HCT116 (cell line): ENCODE measurements around the gene ODF4. TPM values are rescaled to one million over a fixed set of nuclear protein-coding genes. Genes with fewer than 3 reads are reported as not detected.

Experiments used
- ATAC-seq: fragments of 200-7000 bp; cut with Tn5 transposase; 2 replicates; pipeline ENCODE4 v1.9.1; 2020; ENCODE audit warnings: mild to moderate bottlenecking, moderate library complexity
- BruUV-seq: library from RNA; stranded (reverse); fragments of 400-500 nt; replicated peaks from 2 replicates; lab custom pipeline; 2021; lab: Mats Ljungman, UMichigan
- CTCF ChIA-PET: fragments of 300-600 bp; sonication (Branson Sonifier 250); formaldehyde crosslinking; loops from one replicate; lab custom pipeline; 2021; ENCODE audit warnings: antibody characterized with exemption; lab: Charles Lee
- POLR2A ChIA-PET: fragments of 300-600, 350-600 bp; sonication (Branson Sonifier 250); formaldehyde crosslinking; loops from one replicate; lab custom pipeline; 2021; ENCODE audit warnings: antibody characterized with exemption; lab: Charles Lee
- RAD21 ChIA-PET, 2 experiments: fragments of 300-600 bp; sonication (Branson Sonifier 250); formaldehyde crosslinking; loops; one replicate each; lab custom pipeline; 2023; ENCODE audit warnings: low total read pairs in 2 of 2; ENCODE audit not compliant: uncharacterized antibody in 2 of 2, unreplicated experiment in 2 of 2, low non-redundant PET in 1 of 2; lab: Charles Lee
- DNase-seq: peaks from one replicate; pipeline ENCODE4 v3.0.0-alpha.2; 2010; ENCODE audit warnings: low read depth, low spot score
- H2AFZ ChIP-seq: fragments of 200-600 bp; shearing (Covaris generic), sonication (generic); 2 replicates; pipeline ENCODE4 v1.6.1; 2017; ENCODE audit warnings: low read depth, mixed run types, mixed read lengths, antibody characterized with exemption, low read length; ENCODE audit not compliant: poor library complexity, severe bottlenecking
- H3K27ac ChIP-seq: 2 replicates; pipeline ENCODE4 v1.5.1; 2012; ENCODE audit warnings: low read depth, low read length
- H3K27me3 ChIP-seq: fragments of 200-600 bp; sonication (generic); 2 replicates; pipeline ENCODE4 v1.6.1; 2016; ENCODE audit warnings: mixed run types, low read length, mixed read lengths; ENCODE audit not compliant: insufficient read depth
- H3K36me3 ChIP-seq, 2 experiments: fragments of 200-500 bp in 1 of 2; fragments of 200-600 bp in 1 of 2; sonication (Bioruptor generic) in 1 of 2; sonication (generic) in 1 of 2; 2 replicates each; pipeline versions ENCODE4 v1.5.1 to v1.6.1; 2014 to 2016; ENCODE audit warnings: low read length in 2 of 2, inconsistent platforms in 1 of 2, mixed read lengths in 1 of 2, mixed run types in 1 of 2; ENCODE audit not compliant: insufficient read depth in 2 of 2, control insufficient read depth in 1 of 2
- H3K4me1 ChIP-seq, 2 experiments: fragments of 200-600 bp in 1 of 2; sonication (generic) in 1 of 2; 2 replicates each; pipeline versions ENCODE4 v1.5.1 to v1.6.1; 2012 to 2017; ENCODE audit warnings: low read length in 2 of 2, inconsistent platforms in 1 of 2, mild to moderate bottlenecking in 1 of 2, mixed read lengths in 1 of 2, mixed run types in 1 of 2, moderate library complexity in 1 of 2; ENCODE audit not compliant: insufficient read depth in 2 of 2, control insufficient read depth in 1 of 2
- H3K4me2 ChIP-seq: fragments of 200-600 bp; sonication (generic); 2 replicates; pipeline ENCODE4 v1.6.1; 2017; ENCODE audit warnings: mixed run types, low read length, mixed read lengths
- H3K4me3 ChIP-seq, 2 experiments: fragments of 200-600 bp in 1 of 2; sonication (generic) in 1 of 2; replicated peaks in 1 of 2; 2 replicates each; pipeline ENCODE4 v1.5.1; 2011 to 2016; ENCODE audit warnings: low read length in 2 of 2, control low read depth in 1 of 2, low read depth in 1 of 2, mild to moderate bottlenecking in 1 of 2, mixed read lengths in 1 of 2, mixed run types in 1 of 2
- H3K79me2 ChIP-seq: fragments of 200-600 bp; sonication (generic); 2 replicates; pipeline ENCODE4 v1.6.1; 2017; ENCODE audit warnings: mild to moderate bottlenecking, mixed run types, low read length, moderate library complexity, mixed read lengths; ENCODE audit not compliant: insufficient read depth
- H3K9ac ChIP-seq: fragments of 200-600 bp; sonication (generic); 2 replicates; pipeline ENCODE4 v1.6.1; 2016; ENCODE audit warnings: low read length, mixed read lengths
- H3K9me2 ChIP-seq: fragments of 200-600 bp; sonication (generic), shearing (Covaris generic); 2 replicates; pipeline ENCODE4 v1.6.1; 2017; ENCODE audit warnings: mixed run types, mild to moderate bottlenecking, moderate library complexity; ENCODE audit not compliant: insufficient read depth
- H3K9me3 ChIP-seq, 2 experiments: fragments of 200-500 bp in 1 of 2; fragments of 200-600 bp in 1 of 2; sonication (Bioruptor generic) in 1 of 2; sonication (generic) in 1 of 2; 2 replicates each; pipeline ENCODE4 v1.6.1; 2014 to 2017; ENCODE audit warnings: low read length in 2 of 2, mixed read lengths in 2 of 2, inconsistent platforms in 1 of 2, low read depth in 1 of 2, mild to moderate bottlenecking in 1 of 2, mixed run types in 1 of 2, moderate library complexity in 1 of 2; ENCODE audit not compliant: control insufficient read depth in 1 of 2, insufficient read depth in 1 of 2
- H4K20me1 ChIP-seq: fragments of 200-600 bp; sonication (generic), shearing (Covaris generic); 2 replicates; pipeline ENCODE4 v1.6.1; 2017; ENCODE audit warnings: mixed run types, mild to moderate bottlenecking, moderate library complexity; ENCODE audit not compliant: insufficient read depth
- CBX3 ChIP-seq: IDR thresholded peaks from 2 replicates; pipeline ENCODE4 v1.6.1; 2012; ENCODE audit warnings: low read depth
- ELF1 ChIP-seq: IDR thresholded peaks from 2 replicates; pipeline ENCODE4 v1.6.1; 2012; ENCODE audit warnings: low read depth, borderline replicate concordance
- EZH2 ChIP-seq: fragments of 200-600 bp; sonication (generic); IDR thresholded peaks from 2 replicates; pipeline ENCODE4 v1.6.1; 2017; ENCODE audit warnings: antibody characterized with exemption, mixed run types
- EZH2phosphoT487 ChIP-seq: fragments of 200-600 bp; IDR thresholded peaks from 2 replicates; pipeline ENCODE4 v1.6.1; 2018; ENCODE audit warnings: antibody characterized with exemption, borderline replicate concordance
- FOSL1 ChIP-seq: IDR thresholded peaks from 2 replicates; pipeline ENCODE4 v1.6.1; 2012; ENCODE audit warnings: low read depth
- JUND ChIP-seq: IDR thresholded peaks from 2 replicates; pipeline ENCODE4 v1.6.1; 2012
- POLR2A ChIP-seq: IDR thresholded peaks from 2 replicates; pipeline ENCODE4 v1.7.0; 2011; ENCODE audit warnings: borderline replicate concordance; ENCODE audit not compliant: insufficient read depth, insufficient read length; ENCODE audit errors: extremely low read depth
- POLR2AphosphoS5 ChIP-seq: IDR thresholded peaks from 2 replicates; pipeline ENCODE4 v1.6.1; 2011; ENCODE audit warnings: mild to moderate bottlenecking, low read depth, low read length, moderate library complexity
- RAD21 ChIP-seq: IDR thresholded peaks from 2 replicates; pipeline ENCODE4 v1.6.1; 2012; ENCODE audit warnings: low read depth, mild to moderate bottlenecking
- SIN3A ChIP-seq: IDR thresholded peaks from 2 replicates; pipeline ENCODE4 v1.6.1; 2012; ENCODE audit warnings: low read depth
- SP1 ChIP-seq: IDR thresholded peaks from 2 replicates; pipeline ENCODE4 v1.6.1; 2012; ENCODE audit warnings: low read depth
- YY1 ChIP-seq: IDR thresholded peaks from 2 replicates; pipeline ENCODE4 v1.6.1; 2011; ENCODE audit warnings: low read length, low read depth, moderate library complexity, mild to moderate bottlenecking; ENCODE audit not compliant: insufficient replicate concordance; ENCODE audit errors: extremely low read depth
- ZFX ChIP-seq: fragments of 450-650 bp; IDR thresholded peaks from 2 replicates; pipeline ENCODE4 v1.6.1; 2017
- ZNF274 ChIP-seq: fragments of 200-500 bp; sonication (Bioruptor generic); IDR thresholded peaks from 2 replicates; pipeline ENCODE4 v1.6.1; 2014; ENCODE audit warnings: mild to moderate bottlenecking, low read depth, low read length, inconsistent platforms
- intact Hi-C: fragments of 100-400 bp; cut with micrococcal nuclease; formaldehyde crosslinking; loops from 2 replicates; pipeline ENCODE4 v1.10.0; 2022
- total RNA-seq: library from RNA; stranded (reverse); gene quantifications from one replicate; pipeline ENCODE4 v1.2.1, GENCODE V29; 2021; ENCODE audit not compliant: unreplicated experiment
- TF ChIP-seq, protein P1 (sequence below): IDR thresholded peaks from 2 replicates; pipeline ENCODE4 v1.6.1; 2012
- TF ChIP-seq, protein P2 (sequence below): IDR thresholded peaks from 2 replicates; pipeline ENCODE4 v1.6.1; 2012
- TF ChIP-seq, protein P3 (sequence below): IDR thresholded peaks from 2 replicates; pipeline ENCODE4 v1.6.1; 2011; ENCODE audit warnings: mild to moderate bottlenecking, low read length, moderate library complexity; ENCODE audit not compliant: insufficient replicate concordance; ENCODE audit errors: extremely low read depth

The ODF4 gene
- total RNA-seq, 1 experiment from 2014 or later: not detected

DNA sequence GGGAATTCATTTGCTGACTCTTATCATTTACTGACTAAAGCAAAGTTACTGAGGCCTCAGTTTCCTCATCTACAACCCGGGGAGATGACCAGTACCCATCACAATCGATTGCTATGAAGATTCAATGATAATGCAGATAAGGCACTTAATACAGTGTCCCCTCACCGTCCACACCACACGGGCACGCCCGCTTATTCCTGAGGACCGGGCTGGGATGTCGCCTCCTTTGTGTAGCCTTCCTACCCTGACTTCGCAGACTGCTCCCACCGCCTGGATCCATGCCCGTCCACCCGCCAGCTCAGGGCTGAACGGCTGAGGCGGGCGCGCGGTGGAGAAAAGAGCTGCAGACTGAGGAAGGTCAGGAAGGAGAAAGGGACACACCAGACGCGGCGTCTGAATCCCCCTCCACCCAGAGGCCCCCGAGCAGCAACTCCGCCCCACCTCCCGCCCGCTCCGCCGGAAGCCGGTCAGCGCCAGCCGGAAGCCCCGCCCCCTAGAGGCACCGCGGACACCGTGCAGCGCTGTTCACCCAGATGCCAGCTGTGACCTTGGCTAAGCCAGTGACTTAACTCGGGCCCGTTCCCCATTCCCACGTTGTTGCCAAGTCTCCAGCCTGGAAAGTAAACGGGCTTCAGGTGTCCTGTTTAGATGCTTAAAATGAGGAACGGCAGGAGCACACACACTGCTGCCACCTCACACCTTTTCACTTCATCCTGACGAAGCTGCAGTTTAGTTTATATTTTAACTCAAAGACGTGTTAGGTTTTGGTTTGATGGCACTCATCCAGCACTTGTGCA is 36.8 kb downstream of the ODF4 start, which contains the start of gene KRABD2 (continued):
- TF ChIP-seq, protein P1, sequence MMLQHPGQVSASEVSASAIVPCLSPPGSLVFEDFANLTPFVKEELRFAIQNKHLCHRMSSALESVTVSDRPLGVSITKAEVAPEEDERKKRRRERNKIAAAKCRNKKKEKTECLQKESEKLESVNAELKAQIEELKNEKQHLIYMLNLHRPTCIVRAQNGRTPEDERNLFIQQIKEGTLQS: no peak
- TF ChIP-seq ZNF274 (no peak), JUND (peak; percentile 84), POLR2A (peak; percentile 50), FOSL1 (no peak; the same call in 1 of the 2 replicates)
- TF ChIP-seq, protein P2, sequence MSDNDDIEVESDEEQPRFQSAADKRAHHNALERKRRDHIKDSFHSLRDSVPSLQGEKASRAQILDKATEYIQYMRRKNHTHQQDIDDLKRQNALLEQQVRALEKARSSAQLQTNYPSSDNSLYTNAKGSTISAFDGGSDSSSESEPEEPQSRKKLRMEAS: peak; percentile 82
- TF ChIP-seq, all 23 proteins: peak for 10

DNA sequence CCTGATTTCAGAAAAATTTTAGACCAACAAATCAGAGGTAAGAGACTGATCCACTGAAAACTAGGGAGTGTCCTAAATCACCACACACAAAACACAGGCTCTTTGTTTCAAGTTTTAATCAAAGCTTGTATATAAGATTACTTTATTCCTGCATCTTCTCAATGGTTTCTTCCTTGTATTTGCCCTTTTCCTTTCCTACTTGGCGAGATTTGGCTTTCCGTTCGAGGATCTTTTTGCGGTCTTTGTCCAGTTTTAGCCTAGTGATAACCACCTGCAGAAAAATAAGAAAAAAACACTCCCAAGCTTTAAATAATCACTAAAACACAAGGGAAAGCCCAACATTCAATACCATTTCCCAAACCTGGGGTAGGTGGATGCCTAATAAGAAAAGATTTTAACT is 37.8 kb downstream of the ODF4 start:
- TF ChIP-seq SP1 (no peak), ZNF274 (no peak), ZFX (no peak), ELF1 (no peak), EZH2 (no peak), EZH2phosphoT487 (no peak), RAD21 (no peak), CBX3 (no peak), POLR2AphosphoS5 (no peak), SIN3A (no peak), POLR2A (no peak), JUND (no peak), YY1 (no peak)
- TF ChIP-seq, protein P1: no peak
- TF ChIP-seq, protein P3, sequence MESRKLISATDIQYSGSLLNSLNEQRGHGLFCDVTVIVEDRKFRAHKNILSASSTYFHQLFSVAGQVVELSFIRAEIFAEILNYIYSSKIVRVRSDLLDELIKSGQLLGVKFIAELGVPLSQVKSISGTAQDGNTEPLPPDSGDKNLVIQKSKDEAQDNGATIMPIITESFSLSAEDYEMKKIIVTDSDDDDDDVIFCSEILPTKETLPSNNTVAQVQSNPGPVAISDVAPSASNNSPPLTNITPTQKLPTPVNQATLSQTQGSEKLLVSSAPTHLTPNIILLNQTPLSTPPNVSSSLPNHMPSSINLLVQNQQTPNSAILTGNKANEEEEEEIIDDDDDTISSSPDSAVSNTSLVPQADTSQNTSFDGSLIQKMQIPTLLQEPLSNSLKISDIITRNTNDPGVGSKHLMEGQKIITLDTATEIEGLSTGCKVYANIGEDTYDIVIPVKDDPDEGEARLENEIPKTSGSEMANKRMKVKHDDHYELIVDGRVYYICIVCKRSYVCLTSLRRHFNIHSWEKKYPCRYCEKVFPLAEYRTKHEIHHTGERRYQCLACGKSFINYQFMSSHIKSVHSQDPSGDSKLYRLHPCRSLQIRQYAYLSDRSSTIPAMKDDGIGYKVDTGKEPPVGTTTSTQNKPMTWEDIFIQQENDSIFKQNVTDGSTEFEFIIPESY: no peak

More for the DNA sequence above, 37.8 kb downstream of the ODF4 start:
- no peak overlapping the region for H2AFZ ChIP-seq
- intact Hi-C loops: loop anchor here (10.0 kb wide), 1 partner anchor 153 kb away; no protein-coding TSS in a partner anchor
- H3K4me2 ChIP-seq: peak overlapping the region; percentile 87
- H3K79me2 ChIP-seq: peaks cover 44% of the 10 kb centered on the region
- H4K20me1 ChIP-seq: peaks cover 29% of the 10 kb centered on the region; the same call in 1 of the 2 replicates
- peaks cover 38 to 52% of the 10 kb centered on the region in 2 experiments for H3K36me3 ChIP-seq
- H3K4me1 ChIP-seq: peaks cover 24 to 52% of the 10 kb centered on the region in 2 experiments; a peak in 3 of 4 replicates
- H3K9me2 ChIP-seq: no peaks in the 10 kb centered on the region
- no peaks in the 10 kb centered on the region for H3K27me3 ChIP-seq
- no peaks in the 10 kb centered on the region for H3K9me3 ChIP-seq
- RAD21 ChIA-PET: no interaction called here
- BruUV-seq: no TSS peak
- CTCF ChIA-PET: interaction anchor here (1.2 to 1.8 kb wide), 3 partner anchors 317 to 408 kb away, joined by 3 to 7 read pairs (median 4); no protein-coding TSS in a partner anchor
- DNase-seq (no peak), ATAC-seq (no peak)
- peak overlapping the region; percentile 75; the same call in 1 of the 2 replicates for H3K9ac ChIP-seq
- no peak overlapping the region for H3K4me3 ChIP-seq
- peak overlapping the region; percentile 80; the same call in 1 of the 2 replicates for H3K27ac ChIP-seq
- POLR2A ChIA-PET: interaction anchor here (0.6 to 2.1 kb wide), 4 partner anchors 16 to 290 kb away, joined by 3 to 5 read pairs (median 4); partner anchors contain the start of gene ALOX12B
